HepG2 (cell line): ENCODE results near the gene TBCD. TPM values are rescaled to one million over a fixed set of nuclear protein-coding genes. Genes with fewer than 3 reads are reported as not detected.
A peak's percentile ranks its signal among the peaks of the same experiment; 100 is the strongest.

ENCODE experiments used
- HNRNPL ChIP-seq: fragments of 200-400 bp; formaldehyde crosslinking; IDR thresholded peaks from 2 replicates; pipeline ENCODE4 v1.6.1; 2017; ENCODE audit warnings: mild to moderate bottlenecking, low read depth, low read length
- SYNCRIP ChIP-seq: fragments of 200-400 bp; formaldehyde crosslinking; IDR thresholded peaks from 2 replicates; pipeline ENCODE4 v1.6.1; 2018; ENCODE audit warnings: mild to moderate bottlenecking, low read depth, low read length; ENCODE audit not compliant: insufficient read depth
- ZNF3 ChIP-seq: IDR thresholded peaks from 2 replicates; pipeline ENCODE4 v1.7.0; 2017; ENCODE audit warnings: inconsistent platforms
- ZNF326 ChIP-seq: sonication (generic); formaldehyde crosslinking; IDR thresholded peaks from 2 replicates; pipeline ENCODE4 v1.4.0; 2020; ENCODE audit warnings: missing genetic modification reagents, borderline replicate concordance
- ZNF720 ChIP-seq: sonication (generic); formaldehyde crosslinking; IDR thresholded peaks from 2 replicates; pipeline ENCODE4 v1.4.0; 2020; ENCODE audit warnings: missing genetic modification reagents
- polyA plus RNA-seq, 8 experiments: library from polyadenylated mRNA; depleted of rRNA in 3 of 8; stranded (reverse) in 7 of 8; unstranded in 1 of 8; fragments of >200 nt; fragmentation: Illumina TruSeq in 4 of 8; extraction: Trizol in 4 of 8; gene quantifications; 2 replicates each; pipeline versions ENCODE4 v1.2.1 to v1.2.3, GENCODE V29; 2011 to 2016; ENCODE audit warnings: low read depth in 4 of 8, missing spikeins in 1 of 8, mixed read lengths in 1 of 8; ENCODE audit not compliant: insufficient read depth in 1 of 8
- total RNA-seq, 5 experiments: library from RNA; depleted of rRNA; stranded (reverse); fragments of >200 nt; fragmentation: Illumina TruSeq; extraction: Trizol; gene quantifications; 2 replicates each; pipeline ENCODE4 v1.2.3, GENCODE V29; 2016; ENCODE audit warnings: low read depth in 1 of 5
- TF ChIP-seq, protein P1 (sequence below), 2 experiments: fragments of 450-650 bp in 1 of 2; sonication (generic) in 1 of 2; formaldehyde crosslinking; IDR thresholded peaks; 2 replicates each; pipeline versions ENCODE4 v1.5.0 to v1.8.0; 2020 to 2022; ENCODE audit warnings: mild to moderate bottlenecking in 1 of 2, missing genetic modification reagents in 1 of 2
- TF ChIP-seq, protein P2 (sequence below): sonication (generic); formaldehyde crosslinking; IDR thresholded peaks from 2 replicates; pipeline ENCODE4 v1.4.0; 2020; ENCODE audit warnings: mild to moderate bottlenecking, missing genetic modification reagents
- TF ChIP-seq, protein P3 (sequence below): sonication (generic); formaldehyde crosslinking; conservative IDR thresholded peaks from 2 replicates; pipeline ENCODE4 v1.4.0; 2020; ENCODE audit warnings: missing genetic modification reagents
- TF ChIP-seq, protein P4 (sequence below): sonication (generic); formaldehyde crosslinking; IDR thresholded peaks from 2 replicates; pipeline ENCODE4 v1.9.0; 2021; ENCODE audit warnings: missing genetic modification reagents, mild to moderate bottlenecking, borderline replicate concordance
- TF ChIP-seq, protein P5 (sequence below): sonication (generic); formaldehyde crosslinking; IDR thresholded peaks from 2 replicates; pipeline ENCODE4 v1.4.0; 2020; ENCODE audit warnings: missing genetic modification reagents, mild to moderate bottlenecking, borderline replicate concordance
- TF ChIP-seq, protein P6 (sequence below): sonication (generic); formaldehyde crosslinking; conservative IDR thresholded peaks from 2 replicates; pipeline ENCODE4 v1.8.1; 2023; ENCODE audit warnings: missing genetic modification reagents

TBCD gene
- total and polyA plus RNA-seq, 2 of the 13 experiments (the other 11 are each of a cell fraction or from before 2014, with no cell fraction given): 33.9 to 54.8 TPM

DNA sequence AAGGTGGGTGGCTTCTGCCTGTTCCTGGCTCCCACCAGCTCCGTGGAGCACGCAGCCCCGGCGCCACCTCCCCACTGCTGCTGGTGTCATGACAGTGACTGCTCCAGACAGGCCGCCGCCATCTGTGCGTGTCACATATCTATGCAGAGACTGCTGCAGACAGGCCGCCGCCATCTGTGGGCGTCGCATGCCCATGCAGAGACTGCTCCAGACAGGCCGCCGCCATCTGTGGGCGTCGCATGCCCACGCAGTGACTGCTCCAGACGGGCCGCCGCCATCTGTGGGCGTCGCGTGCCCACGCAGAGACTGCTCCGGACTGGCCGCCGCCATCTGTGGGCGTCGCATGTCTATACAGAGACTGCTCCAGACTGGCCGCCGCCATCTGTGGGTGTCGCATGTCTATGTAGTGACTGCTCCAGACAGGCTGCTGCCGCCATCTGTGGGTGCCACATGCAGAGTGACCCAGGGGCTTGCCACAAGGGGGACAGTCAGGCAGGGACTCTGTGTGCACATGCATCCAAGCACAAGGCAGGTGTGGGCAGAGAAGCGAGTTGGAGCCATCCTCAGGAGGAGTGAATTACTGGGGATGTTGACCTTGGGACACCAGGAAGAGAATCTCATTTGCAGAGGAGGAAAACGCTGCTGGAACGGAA is 38.7 kb upstream of the TBCD start (continued):
- TF ChIP-seq SYNCRIP (no peak), ZNF3 (CRISPR knock-in tag) (no peak), ZNF326 (no peak), ZNF720 (CRISPR knock-in tag) (no peak), HNRNPL (0 out of 2 replicates have a peak, but pooled peaks have one; percentile 41)
- TF ChIP-seq, protein P1, sequence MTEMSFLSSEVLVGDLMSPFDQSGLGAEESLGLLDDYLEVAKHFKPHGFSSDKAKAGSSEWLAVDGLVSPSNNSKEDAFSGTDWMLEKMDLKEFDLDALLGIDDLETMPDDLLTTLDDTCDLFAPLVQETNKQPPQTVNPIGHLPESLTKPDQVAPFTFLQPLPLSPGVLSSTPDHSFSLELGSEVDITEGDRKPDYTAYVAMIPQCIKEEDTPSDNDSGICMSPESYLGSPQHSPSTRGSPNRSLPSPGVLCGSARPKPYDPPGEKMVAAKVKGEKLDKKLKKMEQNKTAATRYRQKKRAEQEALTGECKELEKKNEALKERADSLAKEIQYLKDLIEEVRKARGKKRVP (CRISPR knock-in tag; IDR thresholded peaks at IDR 0.05): no peak
- TF ChIP-seq, protein P2, sequence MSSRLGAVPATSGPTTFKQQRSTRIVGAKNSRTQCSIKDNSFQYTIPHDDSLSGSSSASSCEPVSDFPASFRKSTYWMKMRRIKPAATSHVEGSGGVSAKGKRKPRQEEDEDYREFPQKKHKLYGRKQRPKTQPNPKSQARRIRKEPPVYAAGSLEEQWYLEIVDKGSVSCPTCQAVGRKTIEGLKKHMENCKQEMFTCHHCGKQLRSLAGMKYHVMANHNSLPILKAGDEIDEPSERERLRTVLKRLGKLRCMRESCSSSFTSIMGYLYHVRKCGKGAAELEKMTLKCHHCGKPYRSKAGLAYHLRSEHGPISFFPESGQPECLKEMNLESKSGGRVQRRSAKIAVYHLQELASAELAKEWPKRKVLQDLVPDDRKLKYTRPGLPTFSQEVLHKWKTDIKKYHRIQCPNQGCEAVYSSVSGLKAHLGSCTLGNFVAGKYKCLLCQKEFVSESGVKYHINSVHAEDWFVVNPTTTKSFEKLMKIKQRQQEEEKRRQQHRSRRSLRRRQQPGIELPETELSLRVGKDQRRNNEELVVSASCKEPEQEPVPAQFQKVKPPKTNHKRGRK (CRISPR knock-in tag): no peak
- TF ChIP-seq, protein P3, sequence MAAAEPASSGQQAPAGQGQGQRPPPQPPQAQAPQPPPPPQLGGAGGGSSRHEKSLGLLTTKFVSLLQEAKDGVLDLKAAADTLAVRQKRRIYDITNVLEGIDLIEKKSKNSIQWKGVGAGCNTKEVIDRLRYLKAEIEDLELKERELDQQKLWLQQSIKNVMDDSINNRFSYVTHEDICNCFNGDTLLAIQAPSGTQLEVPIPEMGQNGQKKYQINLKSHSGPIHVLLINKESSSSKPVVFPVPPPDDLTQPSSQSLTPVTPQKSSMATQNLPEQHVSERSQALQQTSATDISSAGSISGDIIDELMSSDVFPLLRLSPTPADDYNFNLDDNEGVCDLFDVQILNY: no peak
- TF ChIP-seq, protein P4, sequence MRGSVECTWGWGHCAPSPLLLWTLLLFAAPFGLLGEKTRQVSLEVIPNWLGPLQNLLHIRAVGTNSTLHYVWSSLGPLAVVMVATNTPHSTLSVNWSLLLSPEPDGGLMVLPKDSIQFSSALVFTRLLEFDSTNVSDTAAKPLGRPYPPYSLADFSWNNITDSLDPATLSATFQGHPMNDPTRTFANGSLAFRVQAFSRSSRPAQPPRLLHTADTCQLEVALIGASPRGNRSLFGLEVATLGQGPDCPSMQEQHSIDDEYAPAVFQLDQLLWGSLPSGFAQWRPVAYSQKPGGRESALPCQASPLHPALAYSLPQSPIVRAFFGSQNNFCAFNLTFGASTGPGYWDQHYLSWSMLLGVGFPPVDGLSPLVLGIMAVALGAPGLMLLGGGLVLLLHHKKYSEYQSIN (CRISPR knock-in tag): no peak
- TF ChIP-seq, protein P5, sequence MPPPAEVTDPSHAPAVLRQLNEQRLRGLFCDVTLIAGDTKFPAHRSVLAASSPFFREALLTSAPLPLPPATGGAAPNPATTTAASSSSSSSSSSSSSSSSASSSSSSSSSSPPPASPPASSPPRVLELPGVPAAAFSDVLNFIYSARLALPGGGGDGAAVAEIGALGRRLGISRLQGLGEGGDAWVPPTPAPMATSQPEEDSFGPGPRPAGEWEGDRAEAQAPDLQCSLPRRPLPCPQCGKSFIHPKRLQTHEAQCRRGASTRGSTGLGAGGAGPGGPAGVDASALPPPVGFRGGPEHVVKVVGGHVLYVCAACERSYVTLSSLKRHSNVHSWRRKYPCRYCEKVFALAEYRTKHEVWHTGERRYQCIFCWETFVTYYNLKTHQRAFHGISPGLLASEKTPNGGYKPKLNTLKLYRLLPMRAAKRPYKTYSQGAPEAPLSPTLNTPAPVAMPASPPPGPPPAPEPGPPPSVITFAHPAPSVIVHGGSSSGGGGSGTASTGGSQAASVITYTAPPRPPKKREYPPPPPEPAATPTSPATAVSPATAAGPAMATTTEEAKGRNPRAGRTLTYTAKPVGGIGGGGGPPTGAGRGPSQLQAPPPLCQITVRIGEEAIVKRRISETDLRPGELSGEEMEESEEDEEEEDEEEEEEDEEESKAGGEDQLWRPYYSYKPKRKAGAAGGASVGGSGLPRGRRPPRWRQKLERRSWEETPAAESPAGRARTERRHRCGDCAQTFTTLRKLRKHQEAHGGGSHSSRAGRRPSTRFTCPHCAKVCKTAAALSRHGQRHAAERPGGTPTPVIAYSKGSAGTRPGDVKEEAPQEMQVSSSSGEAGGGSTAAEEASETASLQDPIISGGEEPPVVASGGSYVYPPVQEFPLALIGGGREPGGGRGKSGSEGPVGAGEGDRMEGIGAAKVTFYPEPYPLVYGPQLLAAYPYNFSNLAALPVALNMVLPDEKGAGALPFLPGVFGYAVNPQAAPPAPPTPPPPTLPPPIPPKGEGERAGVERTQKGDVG (CRISPR knock-in tag): peak; percentile 52; the same call in 1 of the 2 replicates
- TF ChIP-seq, protein P6, sequence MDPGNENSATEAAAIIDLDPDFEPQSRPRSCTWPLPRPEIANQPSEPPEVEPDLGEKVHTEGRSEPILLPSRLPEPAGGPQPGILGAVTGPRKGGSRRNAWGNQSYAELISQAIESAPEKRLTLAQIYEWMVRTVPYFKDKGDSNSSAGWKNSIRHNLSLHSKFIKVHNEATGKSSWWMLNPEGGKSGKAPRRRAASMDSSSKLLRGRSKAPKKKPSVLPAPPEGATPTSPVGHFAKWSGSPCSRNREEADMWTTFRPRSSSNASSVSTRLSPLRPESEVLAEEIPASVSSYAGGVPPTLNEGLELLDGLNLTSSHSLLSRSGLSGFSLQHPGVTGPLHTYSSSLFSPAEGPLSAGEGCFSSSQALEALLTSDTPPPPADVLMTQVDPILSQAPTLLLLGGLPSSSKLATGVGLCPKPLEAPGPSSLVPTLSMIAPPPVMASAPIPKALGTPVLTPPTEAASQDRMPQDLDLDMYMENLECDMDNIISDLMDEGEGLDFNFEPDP: no peak
